PC-3 (cell line): ENCODE measurements around the gene ABHD3. TPM values are rescaled to one million over a fixed set of nuclear protein-coding genes. Genes with fewer than 3 reads are reported as not detected.

Source experiments
- ATAC-seq: fragments of 200-7000 bp; cut with Tn5 transposase; 2 replicates; pipeline ENCODE4 v1.9.1; 2020; ENCODE audit warnings: mild to moderate bottlenecking, moderate library complexity
- BruUV-seq: library from RNA; stranded (reverse); fragments of 400-500 nt; replicated peaks from 2 replicates; lab custom pipeline; 2021; lab: Mats Ljungman, UMichigan
- CTCF ChIA-PET: fragments of 300-600 bp; sonication (Branson Sonifier 250); formaldehyde crosslinking; loops from one replicate; lab custom pipeline; 2022; ENCODE audit warnings: antibody characterized with exemption; lab: Charles Lee
- POLR2A ChIA-PET: fragments of 300-600 bp; sonication (Branson Sonifier 250); formaldehyde crosslinking; loops from one replicate; lab custom pipeline; 2022; ENCODE audit warnings: antibody characterized with exemption; ENCODE audit not compliant: unreplicated experiment; lab: Charles Lee
- DNase-seq: peaks from one replicate; pipeline ENCODE4 v3.0.0-alpha.2; 2015
- H2AFZ ChIP-seq: fragments of 300-600 bp; sonication (generic); 2 replicates; pipeline ENCODE4 v1.6.0; 2016; ENCODE audit warnings: antibody characterized with exemption, low read length
- H3F3A ChIP-seq: fragments of 300-600 bp; sonication (generic); one replicate; pipeline ENCODE4 v1.6.0; 2017; ENCODE audit warnings: antibody characterized with exemption, low read length, control low read depth, mild to moderate bottlenecking; ENCODE audit not compliant: unreplicated experiment
- H3K27ac ChIP-seq: fragments of 300-600 bp; sonication (generic); 2 replicates; pipeline ENCODE4 v1.5.1; 2016; ENCODE audit warnings: mild to moderate bottlenecking, low read length
- H3K27me3 ChIP-seq: fragments of 300-600 bp; sonication (generic); 2 replicates; pipeline ENCODE4 v1.6.1; 2016; ENCODE audit warnings: low read length, mixed read lengths
- H3K36me3 ChIP-seq: fragments of 300-600 bp; sonication (generic); 2 replicates; pipeline ENCODE4 v1.6.1; 2016; ENCODE audit warnings: low read depth, mixed run types, low read length, mixed read lengths
- H3K4me1 ChIP-seq: fragments of 300-600 bp; sonication (generic); 2 replicates; pipeline ENCODE4 v1.5.1; 2016; ENCODE audit warnings: low read length; ENCODE audit not compliant: insufficient read depth
- H3K4me2 ChIP-seq: fragments of 300-600 bp; sonication (generic); 2 replicates; pipeline ENCODE4 v1.6.0; 2016; ENCODE audit warnings: low read length
- H3K4me3 ChIP-seq: fragments of 300-600 bp; sonication (generic); 2 replicates; pipeline ENCODE4 v1.5.1; 2016; ENCODE audit warnings: mild to moderate bottlenecking, low read length, mixed read lengths
- H3K79me2 ChIP-seq: fragments of 300-600 bp; sonication (generic); 2 replicates; pipeline ENCODE4 v1.6.1; 2017; ENCODE audit warnings: low read length, mixed read lengths
- H3K9ac ChIP-seq: fragments of 300-600 bp; sonication (generic); 2 replicates; pipeline ENCODE4 v1.6.0; 2016; ENCODE audit warnings: mild to moderate bottlenecking, low read length
- H3K9me2 ChIP-seq: fragments of 300-600 bp; sonication (generic); replicated peaks from 2 replicates; pipeline ENCODE4 v1.6.1; 2016; ENCODE audit warnings: mixed run types, low read length, mixed read lengths
- H3K9me3 ChIP-seq: fragments of 300-600 bp; sonication (generic); 2 replicates; pipeline ENCODE4 v1.6.1; 2016; ENCODE audit warnings: low read length, mixed read lengths
- H4K20me1 ChIP-seq: fragments of 300-600 bp; sonication (generic); 2 replicates; pipeline ENCODE4 v1.6.1; 2016; ENCODE audit warnings: low read length, mixed read lengths
- CTCF ChIP-seq: fragments of 300-600 bp; sonication (generic); conservative IDR thresholded peaks from 2 replicates; pipeline ENCODE4 v1.5.1; 2017; ENCODE audit warnings: antibody characterized with exemption, low read depth, mild to moderate bottlenecking, low read length
- EZH2 ChIP-seq: fragments of 300-600 bp; sonication (generic); IDR thresholded peaks from one replicate; pipeline ENCODE4 v1.6.1; 2017; ENCODE audit warnings: antibody characterized with exemption, mild to moderate bottlenecking, low read length; ENCODE audit not compliant: unreplicated experiment
- EZH2phosphoT487 ChIP-seq: fragments of 300-600 bp; sonication (generic); IDR thresholded peaks from 2 replicates; pipeline ENCODE4 v1.6.1; 2018; ENCODE audit warnings: mild to moderate bottlenecking, antibody characterized with exemption, low read length, borderline replicate concordance
- intact Hi-C: fragments of 100-400 bp; cut with micrococcal nuclease; formaldehyde crosslinking; loops from 2 replicates; pipeline ENCODE4 v1.9.0; 2023
- total RNA-seq: library from RNA; depleted of rRNA; stranded (reverse); fragments of >200 nt; gene quantifications from 2 replicates; pipeline ENCODE4 v1.2.3, GENCODE V29; 2014

Gene ABHD3
- total RNA-seq, 1 experiment from 2014 or later: 21.4 TPM

GRCh38 chr18:21669736-21670285 lies 34.8 kb downstream of the ABHD3 start:
- no peak overlapping the region for H3K4me3 ChIP-seq
- TF ChIP-seq EZH2 (no peak), EZH2phosphoT487 (no peak), CTCF (no peak)
- 0 out of 2 replicates have a peak, but pooled peaks cover 3% of the 10 kb centered on the region for H3K36me3 ChIP-seq
- no peaks in the 10 kb centered on the region; the same call in 1 of the 2 replicates for H3K79me2 ChIP-seq
- peak overlapping the region; percentile 72 for H3K9ac ChIP-seq
- POLR2A ChIA-PET: interaction anchor here (0.6 kb wide), 3 partner anchors 28 to 65 kb away, joined by 3 to 4 read pairs (median 4); no protein-coding TSS in a partner anchor
- H3K4me2 ChIP-seq: peak overlapping the region; percentile 78
- DNase-seq (peak; percentile 87), ATAC-seq (peak; percentile 65)
- CTCF ChIA-PET: no interaction called here
- peaks cover 51% of the 10 kb centered on the region for H3K4me1 ChIP-seq
- TSS peak; percentile 12 for BruUV-seq
- no peaks in the 10 kb centered on the region for H4K20me1 ChIP-seq
- H3K9me2 ChIP-seq: no peaks in the 10 kb centered on the region
- H3K27me3 ChIP-seq: no peaks in the 10 kb centered on the region
- peak overlapping the region; percentile 97 for H3K27ac ChIP-seq
- no peaks in the 10 kb centered on the region for H3K9me3 ChIP-seq
- peaks cover 10% of the 10 kb centered on the region for H3F3A ChIP-seq
- intact Hi-C loops: loop anchor here (5.0 kb wide), 1 partner anchor 32 kb away; the partner anchor contains the start of gene ABHD3
- peak overlapping the region; percentile 18; the same call in 1 of the 2 replicates for H2AFZ ChIP-seq

- Histone ChIP-seq H3K9me2 (no peaks in the 10 kb centered on the region), H3K4me3 (no peak overlapping the region), H3K9ac (0 out of 2 replicates have a peak overlapping the region, but pooled peaks have one; percentile 1), H3K36me3 (peaks cover 11% of the 10 kb centered on the region; the same call in 1 of the 2 replicates), H3K4me1 (peaks cover 30% of the 10 kb centered on the region), H3K4me2 (no peak overlapping the region), H2AFZ (no peak overlapping the region), H3K9me3 (no peaks in the 10 kb centered on the region), H4K20me1 (no peaks in the 10 kb centered on the region), H3K27me3 (no peaks in the 10 kb centered on the region), H3F3A (peaks cover 5% of the 10 kb centered on the region), H3K27ac (peak overlapping the region; percentile 70), H3K79me2 (no peaks in the 10 kb centered on the region; the same call in 1 of the 2 replicates)
- DNase-seq (peak; percentile 70), ATAC-seq (peak; percentile 72)
- BruUV-seq: no TSS peak
- CTCF ChIA-PET: no interaction called here
- intact Hi-C loops: no loop called here
- POLR2A ChIA-PET: interaction anchor here (0.6 kb wide), 1 partner anchor 9 kb away, joined by 3 read pairs; no protein-coding TSS in a partner anchor
- TF ChIP-seq EZH2phosphoT487 (no peak), CTCF (no peak), EZH2 (no peak)
Measured at GRCh38 chr18:21664069-21664468, 40.5 kb downstream of the ABHD3 start.

- peak overlapping the region; percentile 63 for H3K27ac ChIP-seq
- POLR2A ChIA-PET: interaction anchor here (0.6 kb wide), 1 partner anchor 9 kb away, joined by 3 read pairs; no protein-coding TSS in a partner anchor
- H3K79me2 ChIP-seq: no peaks in the 10 kb centered on the region; the same call in 1 of the 2 replicates
- ATAC-seq (no peak), DNase-seq (no peak)
- TSS peak; percentile 12 for BruUV-seq
- no peak overlapping the region for H3K4me3 ChIP-seq
- H2AFZ ChIP-seq: no peak overlapping the region
- 0 out of 2 replicates have a peak overlapping the region, but pooled peaks have one; percentile 1 for H3K9ac ChIP-seq
- H3K4me2 ChIP-seq: no peak overlapping the region
- H3K36me3 ChIP-seq: peaks cover 11% of the 10 kb centered on the region; the same call in 1 of the 2 replicates
- CTCF ChIA-PET: no interaction called here
- H3K9me2 ChIP-seq: no peaks in the 10 kb centered on the region
- H3F3A ChIP-seq: peaks cover under 1% of the 10 kb centered on the region
- H4K20me1 ChIP-seq: no peaks in the 10 kb centered on the region
- H3K9me3 ChIP-seq: no peaks in the 10 kb centered on the region
- H3K27me3 ChIP-seq: no peaks in the 10 kb centered on the region
- H3K4me1 ChIP-seq: peaks cover 25% of the 10 kb centered on the region
- TF ChIP-seq EZH2phosphoT487 (no peak), CTCF (no peak), EZH2 (no peak)
- intact Hi-C loops: no loop called here
Measured at GRCh38 chr18:21663578-21663977, 41.0 kb downstream of the ABHD3 start.
